ENCODE data around the gene ATXN3.

ATXN3 gene

GRCh38 chr14:92134456-92134855 is 28.1 kb upstream of the ATXN3 start:
- Histone ChIP-seq H3K36me3 (ENCODE audit: control insufficient read depth, low read length) (peaks cover 84% of the 10 kb centered on the region), H3K27ac (ENCODE audit: low read depth, low read length) (no peak overlapping the region)
- TF ChIP-seq EZH2phosphoT487 (IDR thresholded peaks at IDR 0.05; ENCODE audit: borderline replicate concordance, low read length): no peak
- TF ChIP-seq CTCF (IDR thresholded peaks at IDR 0.05; ENCODE audit: low read depth, low read length, poor library complexity, severe bottlenecking): no peak

GRCh38 chr14:92122761-92123160 is 16.4 kb upstream of the ATXN3 start:
- Histone ChIP-seq H3K4me2 (ENCODE audit: low read length) (peak overlapping the region; percentile 80), H3K4me1 (ENCODE audit: control insufficient read depth, low read length) (peaks cover 32% of the 10 kb centered on the region), H3F3A (ENCODE audit: control insufficient read depth, insufficient read depth) (no peaks in the 10 kb centered on the region), H3K36me3 (ENCODE audit: control insufficient read depth, low read length) (peaks cover 81% of the 10 kb centered on the region), H3K27me3 (ENCODE audit: control insufficient read depth, low read length) (no peaks in the 10 kb centered on the region), H3K79me2 (ENCODE audit: control insufficient read depth, low read length) (peaks cover 80% of the 10 kb centered on the region), H3K9me3 (ENCODE audit: control insufficient read depth, insufficient read depth, low read length) (no peaks in the 10 kb centered on the region), H3K9me2 (replicated peaks; ENCODE audit: control insufficient read depth, low read length) (no peaks in the 10 kb centered on the region), H3K4me3 (ENCODE audit: low read length) (peak overlapping the region; percentile 98), H3K27ac (ENCODE audit: low read depth, low read length) (peak overlapping the region; percentile 60), H4K20me1 (ENCODE audit: control insufficient read depth, insufficient read depth, low read depth, low read length) (no peaks in the 10 kb centered on the region)
- TF ChIP-seq CTCF (IDR thresholded peaks at IDR 0.05; ENCODE audit: low read depth, low read length, poor library complexity, severe bottlenecking) (no peak), EZH2phosphoT487 (IDR thresholded peaks at IDR 0.05; ENCODE audit: borderline replicate concordance, low read length) (no peak)

More at GRCh38 chr14:92134456-92134855, 28.1 kb upstream of the ATXN3 start:
- H3K4me3 ChIP-seq (ENCODE audit: low read length): no peak overlapping the region
- no peaks in the 10 kb centered on the region for H4K20me1 ChIP-seq (ENCODE audit: control insufficient read depth, insufficient read depth, low read depth, low read length)
- no peaks in the 10 kb centered on the region for H3K9me2 ChIP-seq (replicated peaks; ENCODE audit: control insufficient read depth, low read length)
- no peaks in the 10 kb centered on the region for H3K4me1 ChIP-seq (ENCODE audit: control insufficient read depth, low read length)
- H3K79me2 ChIP-seq (ENCODE audit: control insufficient read depth, low read length): peaks cover 2% of the 10 kb centered on the region; the same call in 1 of the 2 replicates
- peaks cover 7% of the 10 kb centered on the region for H3F3A ChIP-seq (ENCODE audit: control insufficient read depth, insufficient read depth)
- H3K27me3 ChIP-seq (ENCODE audit: control insufficient read depth, low read length): no peaks in the 10 kb centered on the region
- no peak overlapping the region for H3K4me2 ChIP-seq (ENCODE audit: low read length)
- no peaks in the 10 kb centered on the region for H3K9me3 ChIP-seq (ENCODE audit: control insufficient read depth, insufficient read depth, low read length)

GRCh38 chr14:92122351-92122677 is 15.9 kb upstream of the ATXN3 start:
- Histone ChIP-seq H3K4me1 (ENCODE audit: control insufficient read depth, low read length) (peaks cover 32% of the 10 kb centered on the region), H3K9me3 (ENCODE audit: control insufficient read depth, insufficient read depth, low read length) (no peaks in the 10 kb centered on the region), H3K9me2 (replicated peaks; ENCODE audit: control insufficient read depth, low read length) (no peaks in the 10 kb centered on the region), H3K27ac (ENCODE audit: low read depth, low read length) (peak overlapping the region; percentile 60), H3K27me3 (ENCODE audit: control insufficient read depth, low read length) (no peaks in the 10 kb centered on the region), H3K4me3 (ENCODE audit: low read length) (peak overlapping the region; percentile 98), H3K36me3 (ENCODE audit: control insufficient read depth, low read length) (peaks cover 81% of the 10 kb centered on the region), H3F3A (ENCODE audit: control insufficient read depth, insufficient read depth) (no peaks in the 10 kb centered on the region), H4K20me1 (ENCODE audit: control insufficient read depth, insufficient read depth, low read depth, low read length) (no peaks in the 10 kb centered on the region), H3K79me2 (ENCODE audit: control insufficient read depth, low read length) (peaks cover 80% of the 10 kb centered on the region), H3K4me2 (ENCODE audit: low read length) (peak overlapping the region; percentile 80)
- no peak for TF ChIP-seq EZH2phosphoT487 (IDR thresholded peaks at IDR 0.05; ENCODE audit: borderline replicate concordance, low read length)
- TF ChIP-seq CTCF (IDR thresholded peaks at IDR 0.05; ENCODE audit: low read depth, low read length, poor library complexity, severe bottlenecking): no peak

Measured in DOHH2 (cell line).